Measurements from ENCODE around the gene EHMT1. TPM values are rescaled to one million over a fixed set of nuclear protein-coding genes. Genes with fewer than 3 reads are reported as not detected.

The EHMT1 gene
- total and polyA plus RNA-seq, 2 of the 13 experiments (the other 11 are each of a cell fraction or from before 2014, with no cell fraction given) = 23.0 to 27.1 TPM

DNA sequence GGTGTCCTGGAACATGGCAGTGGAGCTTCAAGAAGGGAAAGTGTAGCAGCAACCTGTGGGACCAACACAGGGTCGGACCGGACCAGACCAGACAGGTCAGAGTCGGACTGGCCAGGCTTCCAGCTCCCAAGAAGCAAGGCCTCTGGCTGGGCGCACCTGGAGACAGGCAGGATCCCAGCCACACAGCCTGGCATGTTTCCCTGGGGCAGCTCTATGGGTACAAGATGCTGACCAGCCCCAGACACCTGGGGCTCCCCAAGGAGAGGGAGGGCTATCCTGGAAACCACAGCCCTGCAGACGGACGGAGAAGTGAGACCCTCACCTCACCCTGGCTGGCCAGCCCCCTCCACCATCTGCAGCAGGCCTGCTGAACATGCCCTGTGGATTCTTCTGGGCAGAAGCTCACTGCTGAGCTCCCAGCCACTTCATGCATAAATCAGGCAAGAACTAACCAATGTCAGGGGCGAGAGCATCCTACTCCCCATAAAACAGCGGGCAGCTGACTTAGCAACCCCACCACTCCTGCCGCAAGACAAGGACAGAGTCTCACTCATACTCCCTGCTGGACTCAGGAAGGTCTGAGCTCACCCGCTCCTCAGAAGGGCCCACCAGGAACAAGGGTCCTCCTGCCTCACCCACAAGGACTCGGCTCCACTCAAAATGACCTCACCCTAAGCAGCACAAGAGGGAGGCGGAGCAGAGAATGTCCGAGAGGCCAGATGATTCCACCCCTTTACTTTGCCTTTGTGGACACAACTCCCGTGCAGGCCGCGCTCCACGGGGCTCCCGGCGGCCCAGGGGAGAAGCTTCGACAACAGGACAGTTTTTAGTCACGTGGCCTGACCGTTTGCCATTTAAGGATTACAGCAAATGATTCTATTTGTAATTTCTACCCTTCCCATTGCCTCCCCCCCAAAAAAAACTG is 37.2 kb upstream of the EHMT1 start:
- Histone ChIP-seq H4K20me1 (ENCODE audit: insufficient read depth, low read length) (no peaks in the 10 kb centered on the region; the same call in 1 of the 2 replicates), H3K9me3 (ENCODE audit: low read length) (no peaks in the 10 kb centered on the region), H3K27ac (ENCODE audit: extremely low read length, insufficient read depth, low read length) (no peak overlapping the region), H3K36me3 (replicated peaks in 1 of 2; ENCODE audit: control insufficient read depth in 1 of 2, insufficient read depth in 2 of 2, low read length in 2 of 2) (peaks cover 16 to 48% of the 10 kb centered on the region in 2 experiments; a peak in 4 of 5 replicates), H3K27me3 (ENCODE audit: control insufficient read depth in 1 of 2, insufficient read depth in 2 of 2, low read length in 2 of 2) (no peaks in the 10 kb centered on the region), H3K4me2 (ENCODE audit: low read depth, low read length) (no peak overlapping the region), H2AFZ (ENCODE audit: low read length) (no peak overlapping the region), H3K79me2 (ENCODE audit: insufficient read depth, low read length) (peaks cover 14% of the 10 kb centered on the region), H3K4me3 (replicated peaks in 1 of 3; ENCODE audit: insufficient read depth in 1 of 3, low read depth in 2 of 3, low read length in 3 of 3) (no peak overlapping the region), H3K4me1 (ENCODE audit: insufficient read depth, low read length) (peaks cover 21% of the 10 kb centered on the region), H3K9ac (ENCODE audit: insufficient read depth, low read depth, low read length) (no peak overlapping the region)
- FAIRE-seq = no peak
- CTCF ChIA-PET (ENCODE audit: low intra/inter-chr PET ratio, low total read pairs) = no interaction called here
- no peak for DNase-seq (ENCODE audit: low spot score)
- intact Hi-C loops (cut with micrococcal nuclease; ENCODE audit: unreplicated experiment) (no loop called here), in situ Hi-C loops (cut with HindIII; ENCODE audit: extremely low pct_ligation_motif_present, low pct_unique_long_range_greater_than_20kb) (no loop called here)
- no peak for ATAC-seq
- no TSS peak for BruUV-seq (replicated peaks)
- TF ChIP-seq POLR2A (IDR thresholded peaks at IDR 0.05; ENCODE audit: insufficient read depth in 1 of 2, low read depth in 2 of 2, low read length in 2 of 2) (0 out of 4 replicates have a peak, but pooled peaks of 1 of the 2 experiments have one; percentile 30), ZNF7 (CRISPR knock-in tag; IDR thresholded peaks at IDR 0.05) (no peak), PLRG1 (conservative IDR thresholded peaks at IDR 0.05) (no peak)
- 93% methylated on average over 17 of the region's 22 CpGs for WGBS (ENCODE audit: low lambda C conversion rate)
- POLR2A ChIA-PET = interaction anchor here (0.7 to 2.1 kb wide), 4 partner anchors 9 to 37 kb away, joined by 3 to 7 read pairs (median 4); partner anchors contain the start of genes ARRDC1, EHMT1 and ZMYND19

DNA sequence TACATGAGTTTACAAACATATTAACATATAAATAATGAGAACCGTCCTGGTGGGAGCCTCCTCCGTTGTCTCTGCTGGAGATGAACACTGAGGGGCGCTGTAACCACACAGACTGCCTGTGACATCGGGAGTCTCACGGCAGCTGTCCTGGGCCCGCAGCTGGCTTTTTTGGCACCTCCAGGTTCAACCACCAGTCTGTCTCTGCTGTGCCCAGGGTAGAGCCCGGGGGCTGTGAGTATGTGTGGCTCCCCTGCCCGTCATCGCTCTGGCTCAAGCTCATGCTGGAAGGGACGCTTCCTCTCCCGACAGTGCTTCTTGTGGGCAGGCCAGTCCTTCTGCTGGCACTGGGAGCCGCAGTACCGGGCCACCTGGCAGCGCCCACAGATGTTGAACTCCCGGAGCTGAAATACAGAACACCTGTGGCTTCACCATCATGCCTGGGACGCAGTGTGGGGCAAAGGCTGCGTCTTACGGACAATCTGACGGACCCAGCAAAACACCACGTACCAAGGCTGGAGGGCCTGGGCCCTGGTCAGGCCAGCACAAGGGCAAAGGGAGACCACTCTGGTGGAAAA is 36.4 kb upstream of the EHMT1 start:
- H3K9ac ChIP-seq (ENCODE audit: insufficient read depth, low read depth, low read length) = no peak overlapping the region
- CTCF ChIA-PET (ENCODE audit: low intra/inter-chr PET ratio, low total read pairs) = no interaction called here
- H3K79me2 ChIP-seq (ENCODE audit: insufficient read depth, low read length) = peaks cover 7% of the 10 kb centered on the region

More for the DNA sequence above, 36.4 kb upstream of the EHMT1 start:
- Histone ChIP-seq H3K4me1 (ENCODE audit: insufficient read depth, low read length) (peaks cover 13% of the 10 kb centered on the region), H3K9me3 (ENCODE audit: low read length) (no peaks in the 10 kb centered on the region), H3K36me3 (replicated peaks in 1 of 2; ENCODE audit: control insufficient read depth in 1 of 2, insufficient read depth in 2 of 2, low read length in 2 of 2) (peaks cover 22 to 55% of the 10 kb centered on the region in 2 experiments), H3K27me3 (ENCODE audit: control insufficient read depth in 1 of 2, insufficient read depth in 2 of 2, low read length in 2 of 2) (no peaks in the 10 kb centered on the region), H3K4me3 (replicated peaks in 1 of 3; ENCODE audit: insufficient read depth in 1 of 3, low read depth in 2 of 3, low read length in 3 of 3) (no peak overlapping the region), H3K27ac (ENCODE audit: extremely low read length, insufficient read depth, low read length) (no peak overlapping the region), H4K20me1 (ENCODE audit: insufficient read depth, low read length) (no peaks in the 10 kb centered on the region), H3K4me2 (ENCODE audit: low read depth, low read length) (no peak overlapping the region), H2AFZ (ENCODE audit: low read length) (no peak overlapping the region)
- WGBS (ENCODE audit: low lambda C conversion rate) = 95% methylated on average over 8 of the region's 20 CpGs
- POLR2A ChIA-PET = interaction anchor here (0.7 to 2.1 kb wide), 3 partner anchors 8 to 37 kb away, joined by 3 to 7 read pairs (median 6); partner anchors contain the start of genes ARRDC1, EHMT1 and ZMYND19
- no peak for ATAC-seq
- in situ Hi-C loops (cut with HindIII; ENCODE audit: extremely low pct_ligation_motif_present, low pct_unique_long_range_greater_than_20kb) = no loop called here
- intact Hi-C loops (cut with micrococcal nuclease; ENCODE audit: unreplicated experiment) = no loop called here
- no peak for FAIRE-seq
- BruUV-seq (replicated peaks) = no TSS peak
- DNase-seq (ENCODE audit: low spot score) = no peak
- TF ChIP-seq STAG1 (CRISPR knock-in tag; IDR thresholded peaks at IDR 0.05) (peak; percentile 65), AGO2 (optimal IDR thresholded peaks at IDR 0.05; ENCODE audit: low read depth, low read length) (peak; percentile 41), SMC3 (IDR thresholded peaks at IDR 0.05; ENCODE audit: low read length) (0 out of 2 replicates have a peak, but pooled peaks have one; percentile 22), ZNF33A (CRISPR knock-in tag; IDR thresholded peaks at IDR 0.05; ENCODE audit: borderline replicate concordance) (no peak), KAT7 (CRISPR knock-in tag; IDR thresholded peaks at IDR 0.05; ENCODE audit: borderline replicate concordance) (no peak), ZBTB38 (CRISPR knock-in tag; IDR thresholded peaks at IDR 0.05) (peak; percentile 94), RAD21 (CRISPR knock-in tag; IDR thresholded peaks at IDR 0.05) (peak; percentile 42; the same call in 1 of the 2 replicates)
- TF ChIP-seq, protein P1, sequence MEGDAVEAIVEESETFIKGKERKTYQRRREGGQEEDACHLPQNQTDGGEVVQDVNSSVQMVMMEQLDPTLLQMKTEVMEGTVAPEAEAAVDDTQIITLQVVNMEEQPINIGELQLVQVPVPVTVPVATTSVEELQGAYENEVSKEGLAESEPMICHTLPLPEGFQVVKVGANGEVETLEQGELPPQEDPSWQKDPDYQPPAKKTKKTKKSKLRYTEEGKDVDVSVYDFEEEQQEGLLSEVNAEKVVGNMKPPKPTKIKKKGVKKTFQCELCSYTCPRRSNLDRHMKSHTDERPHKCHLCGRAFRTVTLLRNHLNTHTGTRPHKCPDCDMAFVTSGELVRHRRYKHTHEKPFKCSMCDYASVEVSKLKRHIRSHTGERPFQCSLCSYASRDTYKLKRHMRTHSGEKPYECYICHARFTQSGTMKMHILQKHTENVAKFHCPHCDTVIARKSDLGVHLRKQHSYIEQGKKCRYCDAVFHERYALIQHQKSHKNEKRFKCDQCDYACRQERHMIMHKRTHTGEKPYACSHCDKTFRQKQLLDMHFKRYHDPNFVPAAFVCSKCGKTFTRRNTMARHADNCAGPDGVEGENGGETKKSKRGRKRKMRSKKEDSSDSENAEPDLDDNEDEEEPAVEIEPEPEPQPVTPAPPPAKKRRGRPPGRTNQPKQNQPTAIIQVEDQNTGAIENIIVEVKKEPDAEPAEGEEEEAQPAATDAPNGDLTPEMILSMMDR (CRISPR knock-in tag; IDR thresholded peaks at IDR 0.05) = peak; percentile 60

All from HepG2 (cell line).